Right lobe of liver (tissue), 6 donors: ENCODE measurements around the gene XRCC4. TPM values are rescaled to one million over a fixed set of nuclear protein-coding genes. Genes with fewer than 3 reads are reported as not detected.

Source experiments
- ATAC-seq, 4 donors: fragments of 200-7000 bp; cut with Tn5 transposase; one replicate each; pipeline ENCODE4 v1.9.1; 2020; ENCODE audit warnings: mild to moderate bottlenecking in 4 of 4, moderate library complexity in 4 of 4
- DNase-seq, 3 donors: peaks; one replicate each; pipeline ENCODE4 v3.0.0-alpha.2; 2020
- H3K27ac ChIP-seq, 3 donors: fragments of 200-600 bp; one replicate each; pipeline ENCODE4 v1.8.0; 2022
- H3K27me3 ChIP-seq, 2 donors: fragments of 200-600 bp; one replicate each; pipeline ENCODE4 v1.8.0; 2022
- H3K36me3 ChIP-seq, 4 donors: fragments of 200-600 bp; sonication (generic) in 1 of 4; one replicate each; pipeline versions ENCODE4 v1.5.1 to v1.8.0; 2017 to 2022; ENCODE audit warnings: control low read depth in 1 of 4
- H3K4me1 ChIP-seq, 4 donors: fragments of 200-600 bp; sonication (generic) in 1 of 4; one replicate each; pipeline versions ENCODE4 v1.5.1 to v1.8.0; 2017 to 2022; ENCODE audit warnings: control low read depth in 1 of 4
- H3K4me3 ChIP-seq, 3 donors: fragments of 200-600 bp; one replicate each; pipeline ENCODE4 v1.8.0; 2022
- H3K9me3 ChIP-seq, 4 donors: fragments of 200-600 bp; sonication (generic) in 1 of 4; one replicate each; pipeline versions ENCODE4 v1.5.1 to v1.8.0; 2017 to 2022; ENCODE audit warnings: control low read depth in 1 of 4
- CTCF ChIP-seq, 4 donors: fragments of 200-600 bp in 3 of 4; fragments of 450-650 bp in 1 of 4; IDR thresholded peaks; one replicate each; pipeline versions ENCODE4 v1.5.1 to v1.8.0; 2016 to 2022; ENCODE audit warnings: antibody characterized with exemption in 4 of 4, mild to moderate bottlenecking in 2 of 4
- POLR2A ChIP-seq: fragments of 450-650 bp; IDR thresholded peaks from one replicate; pipeline ENCODE4 v1.6.1; 2017; ENCODE audit warnings: antibody characterized with exemption, mild to moderate bottlenecking
- WGBS: methylation state at CpG from one replicate; pipeline ENCODE4 v1.1.6; 2018; ENCODE audit warnings: low coverage, low lambda C conversion rate; ENCODE audit not compliant: insufficient coverage; ENCODE audit errors: missing lambda C conversion rate; 5-methylcytosine and 5-hydroxymethylcytosine counted together
- intact Hi-C, 2 donors: fragments of 100-400 bp; cut with DNase I; formaldehyde crosslinking; loops; one replicate each; pipeline versions ENCODE4 v1.11.2 to v1.14.1; 2022
- total RNA-seq, 6 experiments: library from RNA; depleted of rRNA in 2 of 6; stranded (reverse); fragments of >200 nt in 2 of 6; fragmentation: NEBNext Ultra II Directional in 3 of 6; extraction: Animal tissue kit (Norgen Biotek cat#: 25700) in 3 of 6; gene quantifications; one replicate each; pipeline versions ENCODE4 v1.1.0 to v1.2.4, GENCODE V29; 2016 to 2023
- donor health status: DM: no; HTN: yes; CAD: no.
- donor health status: DM: no; HTN: no; CAD: no.
- donor health status: DM: no; HTN: no; CAD: no.
- donor health status: DM: no; HTN: yes; CAD: no.
- donor health status: DM: no; HTN: yes; CAD: no.

The XRCC4 gene
- total RNA-seq, 6 experiments from 2014 or later: 1.6 to 4.8 (median 2.5) TPM

GRCh38 chr5:83177803-83178202 is 100.5 kb downstream of the XRCC4 start:
- peaks cover 0 to 16% (median 7%) of the 10 kb centered on the region in 4 donors for H3K4me1 ChIP-seq
- WGBS: 93% methylated on average over 2 of the region's 2 CpGs
- H3K4me3 ChIP-seq: no peak overlapping the region
- H3K9me3 ChIP-seq: no peaks in the 10 kb centered on the region
- H3K27me3 ChIP-seq: no peaks in the 10 kb centered on the region
- H3K27ac ChIP-seq: no peak overlapping the region
- DNase-seq (no peak), ATAC-seq (no peak)
- TF ChIP-seq POLR2A: no peak
- TF ChIP-seq CTCF (IDR thresholded peaks at IDR 0.05): no peak
- no peaks in the 10 kb centered on the region for H3K36me3 ChIP-seq
- intact Hi-C loops: no loop called here

- no peak for DNase-seq
- no peak overlapping the region for H3K27ac ChIP-seq
- no peaks in the 10 kb centered on the region for H3K27me3 ChIP-seq
- no peaks in the 10 kb centered on the region for H3K36me3 ChIP-seq
- peaks cover 0 to 3% (median 0%) of the 10 kb centered on the region in 4 donors for H3K4me1 ChIP-seq
- no peak overlapping the region for H3K4me3 ChIP-seq
- no peaks in the 10 kb centered on the region for H3K9me3 ChIP-seq
- intact Hi-C loops: no loop called here
- ATAC-seq: no peak
- TF ChIP-seq CTCF (IDR thresholded peaks at IDR 0.05) (no peak), POLR2A (no peak)
Measured at GRCh38 chr5:83179966-83180365, 102.6 kb downstream of the XRCC4 start.

- no peak overlapping the region for H3K4me3 ChIP-seq
- TF ChIP-seq POLR2A (no peak), CTCF (IDR thresholded peaks at IDR 0.05) (no peak)
- intact Hi-C loops: no loop called here
- H3K4me1 ChIP-seq: peaks cover 0 to 3% (median 0%) of the 10 kb centered on the region in 4 donors
- WGBS: 79% methylated on average over 3 of the region's 3 CpGs
- H3K27ac ChIP-seq: no peak overlapping the region
- no peaks in the 10 kb centered on the region for H3K27me3 ChIP-seq
- no peak for ATAC-seq
- no peaks in the 10 kb centered on the region for H3K36me3 ChIP-seq
- no peak for DNase-seq
- H3K9me3 ChIP-seq: no peaks in the 10 kb centered on the region
Measured at GRCh38 chr5:83184534-83184933, 107.2 kb downstream of the XRCC4 start.

GRCh38 chr5:83192947-83193346 is 115.6 kb downstream of the XRCC4 start:
- H3K36me3 ChIP-seq: no peaks in the 10 kb centered on the region
- no peaks in the 10 kb centered on the region for H3K9me3 ChIP-seq
- DNase-seq (no peak), ATAC-seq (no peak)
- 70% methylated on average over 5 of the region's 5 CpGs for WGBS
- H3K27ac ChIP-seq: no peak overlapping the region
- no peak overlapping the region for H3K4me3 ChIP-seq
- no peaks in the 10 kb centered on the region for H3K27me3 ChIP-seq
- no peaks in the 10 kb centered on the region for H3K4me1 ChIP-seq
- no peak for TF ChIP-seq CTCF (IDR thresholded peaks at IDR 0.05)
- no peak for TF ChIP-seq POLR2A
- intact Hi-C loops: no loop called here

- DNase-seq (no peak), ATAC-seq (no peak)
- intact Hi-C loops: no loop called here
- Histone ChIP-seq H3K36me3 (no peaks in the 10 kb centered on the region), H3K4me3 (no peak overlapping the region), H3K4me1 (no peaks in the 10 kb centered on the region), H3K27ac (no peak overlapping the region), H3K9me3 (no peaks in the 10 kb centered on the region), H3K27me3 (no peaks in the 10 kb centered on the region)
- 77% methylated on average over 2 of the region's 2 CpGs for WGBS
- TF ChIP-seq CTCF (IDR thresholded peaks at IDR 0.05) (no peak), POLR2A (no peak)
Measured at GRCh38 chr5:83197326-83197967, 120.1 kb downstream of the XRCC4 start.
